NB4 (cell line): ENCODE results near the gene CAMTA1.

Source experiments
- POLR2A ChIP-seq: IDR thresholded peaks from 2 replicates; pipeline ENCODE4 v1.6.1; 2011; ENCODE audit warnings: mild to moderate bottlenecking; ENCODE audit not compliant: insufficient read length; ENCODE audit errors: extremely low read depth
- TF ChIP-seq, protein P1 (sequence below): IDR thresholded peaks from one replicate; pipeline ENCODE4 v1.5.1; 2012; ENCODE audit warnings: low read depth, low read length

DNA sequence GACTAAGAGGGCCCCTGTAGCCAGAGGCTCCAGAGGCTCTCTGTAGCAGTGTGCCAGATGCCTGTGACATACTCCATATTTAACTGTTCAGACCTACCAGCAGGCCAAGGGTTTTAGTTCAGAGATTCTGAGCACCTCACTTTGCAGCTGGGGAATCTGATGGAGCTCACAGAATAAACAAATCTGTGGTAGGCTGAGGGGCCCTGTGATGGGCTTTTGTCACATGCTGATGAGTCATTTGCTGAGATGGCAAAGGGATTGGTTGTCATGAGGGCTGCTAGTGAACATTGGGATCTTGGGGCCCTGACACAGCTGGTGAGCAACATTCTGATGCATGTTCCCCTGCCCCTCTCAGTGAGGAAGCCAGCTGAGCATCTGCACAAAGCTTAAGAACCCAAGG is 482.2 kb downstream of the CAMTA1 start:
- TF ChIP-seq, protein P1, sequence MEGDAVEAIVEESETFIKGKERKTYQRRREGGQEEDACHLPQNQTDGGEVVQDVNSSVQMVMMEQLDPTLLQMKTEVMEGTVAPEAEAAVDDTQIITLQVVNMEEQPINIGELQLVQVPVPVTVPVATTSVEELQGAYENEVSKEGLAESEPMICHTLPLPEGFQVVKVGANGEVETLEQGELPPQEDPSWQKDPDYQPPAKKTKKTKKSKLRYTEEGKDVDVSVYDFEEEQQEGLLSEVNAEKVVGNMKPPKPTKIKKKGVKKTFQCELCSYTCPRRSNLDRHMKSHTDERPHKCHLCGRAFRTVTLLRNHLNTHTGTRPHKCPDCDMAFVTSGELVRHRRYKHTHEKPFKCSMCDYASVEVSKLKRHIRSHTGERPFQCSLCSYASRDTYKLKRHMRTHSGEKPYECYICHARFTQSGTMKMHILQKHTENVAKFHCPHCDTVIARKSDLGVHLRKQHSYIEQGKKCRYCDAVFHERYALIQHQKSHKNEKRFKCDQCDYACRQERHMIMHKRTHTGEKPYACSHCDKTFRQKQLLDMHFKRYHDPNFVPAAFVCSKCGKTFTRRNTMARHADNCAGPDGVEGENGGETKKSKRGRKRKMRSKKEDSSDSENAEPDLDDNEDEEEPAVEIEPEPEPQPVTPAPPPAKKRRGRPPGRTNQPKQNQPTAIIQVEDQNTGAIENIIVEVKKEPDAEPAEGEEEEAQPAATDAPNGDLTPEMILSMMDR = no peak
- no peak for TF ChIP-seq POLR2A
